Loucy (cell line): ENCODE measurements around the gene RPS8.

Experiments
- CTCF ChIP-seq: fragments of 200-600 bp; sonication (generic); conservative IDR thresholded peaks from 2 replicates; pipeline ENCODE4 v1.5.1; 2014; ENCODE audit warnings: mild to moderate bottlenecking, antibody characterized with exemption, low read length
- EZH2phosphoT487 ChIP-seq: fragments of 200-600 bp; IDR thresholded peaks from 2 replicates; pipeline ENCODE4 v1.6.1; 2018; ENCODE audit warnings: antibody characterized with exemption, mild to moderate bottlenecking, moderate library complexity, borderline replicate concordance

- TF ChIP-seq CTCF (no peak), EZH2phosphoT487 (no peak)
Observed at GRCh38 chr1:44783697-44784093, 8.4 kb downstream of the RPS8 start.
